ENCODE data around the gene MCF2L.

GRCh38 chr13:113091211-113091771, 122.3 kb downstream of the MCF2L start:
- TF ChIP-seq REST (IDR thresholded peaks at IDR 0.05; ENCODE audit: borderline replicate concordance), result no peak
- TF ChIP-seq CTCF (IDR thresholded peaks at IDR 0.05; ENCODE audit: poor library complexity, severe bottlenecking), result no peak
- TF ChIP-seq EP300 (conservative IDR thresholded peaks at IDR 0.05; ENCODE audit: poor library complexity, severe bottlenecking), result no peak
- TF ChIP-seq EZH2 (IDR thresholded peaks at IDR 0.05; ENCODE audit: borderline replicate concordance, insufficient read depth, low read length, poor library complexity, severe bottlenecking), result no peak
- TF ChIP-seq POLR2AphosphoS5 (IDR thresholded peaks at IDR 0.05), result no peak
- TF ChIP-seq RAD21 (conservative IDR thresholded peaks at IDR 0.05), result no peak
- TF ChIP-seq MXI1 (conservative IDR thresholded peaks at IDR 0.05; ENCODE audit: poor library complexity, severe bottlenecking), result no peak

All from neural cell (in vitro differentiated cells).